GM18861 (cell line): ENCODE data around the gene TRAP1.
"Not testable (repeated sequence)": the region's sequence is repeated elsewhere in the genome, so short reads cannot be mapped to it uniquely, and the experiment has no call there.

Source experiments
- ATAC-seq: cut with Tn5 transposase; IDR thresholded peaks from one replicate; pipeline ENCODE4 v1.9.1; 2021; ENCODE audit not compliant: unreplicated experiment

TRAP1 gene

GRCh38 chr16:3618769-3619141 is 98.6 kb downstream of the TRAP1 start:
- no peak for ATAC-seq

GRCh38 chr16:3612510-3613466 is 104.5 kb downstream of the TRAP1 start:
- no peak for ATAC-seq

GRCh38 chr16:3611146-3611975 is 106.0 kb downstream of the TRAP1 start, which contains the start of gene SLX4:
TSS of gene SLX4 (minus strand) at chr16:3611606. CDS start at chr16:3608964, 2,642 bp downstream.
- ATAC-seq = peak; percentile 80

DNA sequence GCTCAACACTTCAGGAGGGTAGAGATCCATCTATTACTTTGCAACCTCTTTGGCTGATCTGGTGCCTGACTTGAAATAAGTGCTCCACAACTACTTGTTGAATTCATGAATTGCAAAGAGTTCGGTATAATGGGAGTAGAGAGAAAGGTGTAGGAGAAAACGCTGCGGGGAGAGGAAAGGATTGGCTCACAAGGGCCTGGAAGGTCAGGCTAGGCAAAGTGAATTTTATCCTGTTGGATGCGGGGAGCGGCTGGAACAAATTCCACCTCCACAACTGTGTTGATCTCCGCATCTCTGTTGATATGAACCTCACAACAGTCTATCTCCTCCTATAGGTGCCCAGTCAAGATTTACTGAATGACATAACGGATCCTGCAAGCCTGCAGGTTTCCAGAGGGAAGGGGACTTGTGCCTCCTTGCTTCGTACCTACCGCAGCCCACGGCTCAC is 106.6 kb downstream of the TRAP1 start:
- ATAC-seq = no peak

DNA sequence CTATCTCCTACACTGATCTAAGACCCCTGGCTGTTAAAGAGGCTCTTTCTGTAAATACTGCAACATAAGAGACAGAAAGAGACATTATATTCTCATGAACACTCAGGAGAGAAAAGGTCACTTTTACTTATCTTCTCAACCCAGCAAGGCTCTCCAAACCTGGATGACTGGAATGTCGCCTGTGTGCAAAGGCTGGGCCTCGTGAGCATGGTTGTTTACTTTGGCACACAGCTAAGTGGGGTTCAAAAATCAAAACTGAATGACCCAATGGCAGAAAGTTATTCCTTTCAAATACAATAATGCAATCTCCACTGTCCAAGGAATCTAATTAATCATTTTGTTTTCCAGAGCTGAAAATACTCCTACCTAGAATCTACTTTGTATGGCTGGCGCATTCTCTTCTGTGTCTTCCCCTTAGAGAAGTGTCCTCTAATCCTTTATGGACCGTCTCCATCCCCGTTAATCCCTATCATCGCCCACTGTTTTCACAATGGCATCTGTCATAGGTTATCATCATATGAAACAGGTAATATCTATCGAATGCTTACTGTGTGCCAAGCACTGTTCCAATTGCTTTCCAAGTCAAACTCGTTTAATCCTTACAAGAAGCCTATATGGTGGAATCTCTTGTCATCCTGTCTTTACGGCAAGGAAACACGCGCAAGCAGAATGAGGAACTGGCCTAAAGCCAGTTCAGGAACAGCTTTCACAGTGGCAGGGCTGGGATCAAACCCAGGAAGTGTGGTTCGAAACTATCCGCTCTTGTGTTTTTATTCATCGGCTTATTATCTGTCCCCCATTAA is 107.2 kb downstream of the TRAP1 start:
- ATAC-seq = no peak

DNA sequence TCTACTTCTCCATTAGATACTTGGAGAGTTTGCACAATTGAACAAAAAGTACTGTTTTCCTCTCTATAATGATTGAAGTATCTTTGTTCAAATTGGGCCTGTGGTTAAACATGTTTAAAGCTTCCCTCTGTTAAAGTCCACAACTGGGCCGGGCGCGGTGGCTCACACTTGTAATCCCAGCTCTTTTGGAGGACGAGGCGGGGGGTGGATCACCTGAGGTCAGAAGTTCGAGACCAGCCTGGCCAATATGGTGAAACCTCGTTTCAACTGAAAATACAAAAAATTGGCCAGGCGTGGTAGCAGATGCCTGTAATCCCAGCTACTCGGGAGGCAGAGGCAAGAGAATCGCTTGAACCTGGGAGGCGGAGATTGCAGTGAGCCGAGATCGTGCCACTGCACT is 108.3 kb downstream of the TRAP1 start:
- ATAC-seq = not testable (repeated sequence)

- ATAC-seq = no peak
Observed at GRCh38 chr16:3608069-3608468, 109.3 kb downstream of the TRAP1 start.
